Heart right ventricle (tissue), 16 donors: ENCODE results near the gene RYR1. TPM values are rescaled to one million over a fixed set of nuclear protein-coding genes. Genes with fewer than 3 reads are reported as not detected.

Experiments used
- ATAC-seq, 8 donors: fragments of 200-7000 bp; cut with Tn5 transposase; one replicate each; pipeline ENCODE4 v1.9.1; 2020; ENCODE audit warnings: mild to moderate bottlenecking in 8 of 8, moderate library complexity in 8 of 8, moderate number of reproducible peaks in 1 of 8
- DNase-seq, 2 donors: peaks; one replicate each; pipeline ENCODE4 v3.0.0-alpha.2; 2020
- H3K27ac ChIP-seq, 10 donors: fragments of 200-600 bp; sonication (generic) in 2 of 10; one replicate each; pipeline versions ENCODE4 v1.5.0 to v1.8.0; 2020 to 2022; ENCODE audit warnings: mild to moderate bottlenecking in 3 of 10
- H3K27me3 ChIP-seq, 7 donors: fragments of 200-600 bp; one replicate each; pipeline ENCODE4 v1.8.0; 2021 to 2022; ENCODE audit warnings: mild to moderate bottlenecking in 2 of 7
- H3K36me3 ChIP-seq, 9 donors: fragments of 200-600 bp; sonication (generic) in 1 of 9; one replicate each; pipeline versions ENCODE4 v1.5.0 to v1.8.0; 2020 to 2022; ENCODE audit warnings: mild to moderate bottlenecking in 2 of 9
- H3K4me1 ChIP-seq, 9 donors: fragments of 200-600 bp; sonication (generic) in 1 of 9; one replicate each; pipeline versions ENCODE4 v1.5.0 to v1.8.0; 2020 to 2022; ENCODE audit warnings: mild to moderate bottlenecking in 4 of 9
- H3K4me3 ChIP-seq, 10 donors: fragments of 200-600 bp; sonication (generic) in 2 of 10; one replicate each; pipeline versions ENCODE4 v1.5.0 to v1.8.0; 2020 to 2022; ENCODE audit warnings: mild to moderate bottlenecking in 7 of 10, moderate library complexity in 2 of 10
- H3K9me3 ChIP-seq, 11 donors: fragments of 200-600 bp in 10 of 11; sonication (generic) in 2 of 11; one replicate each; pipeline versions ENCODE4 v1.5.0 to v1.8.0; 2013 to 2022; ENCODE audit warnings: mild to moderate bottlenecking in 2 of 11, control low read depth in 1 of 11, moderate library complexity in 1 of 11
- CTCF ChIP-seq, 9 donors: fragments of 200-600 bp; sonication (generic) in 2 of 9; IDR thresholded peaks; one replicate each; pipeline versions ENCODE4 v1.5.0 to v1.8.0; 2021 to 2022; ENCODE audit warnings: antibody characterized with exemption in 9 of 9, mild to moderate bottlenecking in 5 of 9, moderate library complexity in 1 of 9
- WGBS, 2 donors: extraction: QIAGEN DNeasy Blood & Tissue Kit; methylation state at CpG; one replicate each; pipeline ENCODE4 v1.1.7; 2013; ENCODE audit warnings: inconsistent platforms in 1 of 2; 5-methylcytosine and 5-hydroxymethylcytosine counted together
- intact Hi-C, 10 donors: fragments of 100-400 bp; cut with DNase I; formaldehyde crosslinking; loops; one replicate each; pipeline versions ENCODE4 v1.11.1 to v1.14.2; 2022
- polyA plus RNA-seq, 2 donors: library from polyadenylated mRNA; stranded (reverse); fragments of 200-250 nt; gene quantifications; one replicate each; pipeline ENCODE4 v1.2.3, GENCODE V29; 2013
- total RNA-seq, 10 donors: library from RNA; stranded (reverse); fragmentation: NEBNext Ultra II Directional in 3 of 10; extraction: Animal tissue kit (Norgen Biotek cat#: 25700) in 3 of 10; gene quantifications; one replicate each; pipeline versions ENCODE4 v1.2.1 to v1.2.4, GENCODE V29; 2021 to 2023
- donor health status: Arrhythmogenic right ventricular cardiomyopathy.
- donor health status: ischemic (EF 13 %, LVEDD 7.1; RV severe dilation, severe dysfunction).
- donor health status: healthy with polysubstance abuse.
- donor health status: DM: no; HTN: yes; CAD: no.
- donor health status: DM: no; HTN: no; CAD: no.
- donor health status: ischemic (EF 25% LVEDD 6.9; RV normal size, moderate dysfunction).
- donor health status: ischemic (EF 25% LVEDD 5.7; RV mildly dilated, moderate dysfunction).
- donor health status: healthy.
- donor health status: DM: yes; HTN: yes; CAD: no.
- donor health status: Ischemic cardiomyopathy.
- donor health status: ischemic (EF 35%, LVEDD 5.7; RV mildly dilated, moderate dysfunction).
- donor health status: nonischemic (EF 11% LVEDD 7.7; RV severe dilation, severe dysfunction).
- donor health status: DM: yes; HTN: yes; CAD: no.
- donor health status: PGD.
- donor health status: ischemic (EF 29% LVEDD 5.4; RV normal size, mild dysfunction).
- donor health status: nonischemic (EF 23%, LVEDD 6.1; RV moderate dilation, normal function).

The RYR1 gene
- total and polyA plus RNA-seq, 12 donors: 0.20 to 1.7 (median 0.74) TPM

- peaks cover 0 to 13% (median 6%) of the 10 kb centered on the region in 9 donors for H3K4me1 ChIP-seq
- H3K9me3 ChIP-seq: no peaks in the 10 kb centered on the region
- H3K4me3 ChIP-seq: no peak overlapping the region
- no peak overlapping the region for H3K27ac ChIP-seq
- no peak for DNase-seq
- H3K27me3 ChIP-seq: no peaks in the 10 kb centered on the region
- ATAC-seq: peak in 5 of 8 donors; percentile 6 to 27 (median 20)
- WGBS, 2 donors: 71 to 74% methylated on average over 19 of the region's 19 CpGs
- TF ChIP-seq CTCF (IDR thresholded peaks at IDR 0.05): no peak
- H3K36me3 ChIP-seq: no peaks in the 10 kb centered on the region
- intact Hi-C loops: loop anchor here in 8 of 10 donors (5.0 to 10.0 kb wide), 8 partner anchors 89 to 411 kb away; partner anchors contain the start of genes MRPS12 (in 3 of the 8) and SARS2 (in 3 of the 8)
Observed at GRCh38 chr19:38543286-38543806, 109.9 kb downstream of the RYR1 start.

- Histone ChIP-seq H3K36me3 (no peaks in the 10 kb centered on the region), H3K27me3 (no peaks in the 10 kb centered on the region), H3K27ac (no peak overlapping the region), H3K4me1 (peaks cover 0 to 11% (median 6%) of the 10 kb centered on the region in 9 donors), H3K9me3 (no peaks in the 10 kb centered on the region), H3K4me3 (peak overlapping the region in 3 of 10 donors; percentile 6 to 17 (median 12))
- intact Hi-C loops: loop anchor here in 8 of 10 donors (2.0 to 10.0 kb wide), 9 partner anchors 88 to 411 kb away; partner anchors contain the start of genes MRPS12 (in 3 of the 8) and SARS2 (in 3 of the 8)
- TF ChIP-seq CTCF (IDR thresholded peaks at IDR 0.05): peak in 8 of 9 donors; percentile 50 to 75 (median 63)
- 53 to 55% methylated on average over 21 of the region's 21 CpGs for WGBS, 2 donors
- peak; percentile 70 to 86 (median 80) for ATAC-seq
- peak; percentile 38 to 50 for DNase-seq
Observed at GRCh38 chr19:38543807-38544568, 110.5 kb downstream of the RYR1 start.

- ATAC-seq: no peak
- peak in 3 of 9 donors; percentile 1 to 39 (median 3) for TF ChIP-seq CTCF (IDR thresholded peaks at IDR 0.05)
- H3K4me3 ChIP-seq: peak overlapping the region in 3 of 10 donors; percentile 6 to 17 (median 12)
Observed at GRCh38 chr19:38544569-38545315, 111.3 kb downstream of the RYR1 start.

GRCh38 chr19:38545596-38545995, 112.1 kb downstream of the RYR1 start:
- intact Hi-C loops: loop anchor here in 7 of 10 donors (2.0 to 10.0 kb wide), 8 partner anchors 72 to 409 kb away; partner anchors contain the start of genes MRPS12 (in 2 of the 7), SARS2 (in 2 of the 7), EIF3K (in 1 of the 7) and MAP4K1 (in 1 of the 7)
- Histone ChIP-seq H3K36me3 (no peaks in the 10 kb centered on the region), H3K4me3 (no peak overlapping the region), H3K27me3 (no peaks in the 10 kb centered on the region), H3K9me3 (no peaks in the 10 kb centered on the region), H3K4me1 (peaks cover 0 to 11% (median 6%) of the 10 kb centered on the region in 9 donors), H3K27ac (no peak overlapping the region)
- DNase-seq (no peak), ATAC-seq (no peak)
- TF ChIP-seq CTCF (IDR thresholded peaks at IDR 0.05): no peak
- 96% methylated on average over 8 of the region's 8 CpGs for WGBS, 2 donors

More at GRCh38 chr19:38544569-38545315, 111.3 kb downstream of the RYR1 start:
- Histone ChIP-seq H3K27me3 (no peaks in the 10 kb centered on the region), H3K36me3 (no peaks in the 10 kb centered on the region), H3K4me1 (peaks cover 0 to 11% (median 6%) of the 10 kb centered on the region in 9 donors), H3K27ac (no peak overlapping the region), H3K9me3 (no peaks in the 10 kb centered on the region)
- DNase-seq: no peak
- WGBS, 2 donors: 43 to 46% methylated on average over 6 of the region's 6 CpGs
- intact Hi-C loops: loop anchor here in 8 of 10 donors (2.0 to 10.0 kb wide), 10 partner anchors 73 to 410 kb away; partner anchors contain the start of genes MRPS12 (in 3 of the 8), SARS2 (in 3 of the 8), EIF3K (in 1 of the 8) and MAP4K1 (in 1 of the 8)
